Ascending aorta (tissue), 2 donors: ENCODE results near the gene ULK4. TPM values are rescaled to one million over a fixed set of nuclear protein-coding genes. Genes with fewer than 3 reads are reported as not detected.

ENCODE experiments used
- DNase-seq, 2 donors: peaks; one replicate each; pipeline ENCODE4 v3.0.0-alpha.2; 2019; ENCODE audit warnings: low spot score in 2 of 2
- H3K27ac ChIP-seq, 2 donors: fragments of 200-600 bp; sonication (generic); one replicate each; pipeline ENCODE4 v1.5.1; 2016 to 2017; ENCODE audit warnings: mild to moderate bottlenecking in 1 of 2
- H3K27me3 ChIP-seq: fragments of 200-600 bp; sonication (generic); one replicate; pipeline ENCODE4 v1.5.1; 2017
- H3K36me3 ChIP-seq, 2 donors: fragments of 200-600 bp; sonication (generic); one replicate each; pipeline ENCODE4 v1.5.1; 2016
- H3K4me1 ChIP-seq, 2 donors: fragments of 200-600 bp; sonication (generic); one replicate each; pipeline ENCODE4 v1.5.1; 2016 to 2017; ENCODE audit warnings: mild to moderate bottlenecking in 1 of 2
- H3K4me3 ChIP-seq, 2 donors: fragments of 200-600 bp; sonication (generic); one replicate each; pipeline ENCODE4 v1.5.1; 2016 to 2017; ENCODE audit warnings: mild to moderate bottlenecking in 1 of 2
- H3K9me3 ChIP-seq, 2 donors: fragments of 200-600 bp; sonication (generic); one replicate each; pipeline ENCODE4 v1.5.1; 2016
- intact Hi-C: fragments of 100-400 bp; cut with DNase I; formaldehyde crosslinking; loops from one replicate; pipeline ENCODE4 v1.15.1; 2023
- total RNA-seq: library from RNA; depleted of rRNA; stranded (reverse); fragments of >200 nt; gene quantifications from one replicate; pipeline ENCODE4 v1.1.0, GENCODE V29; 2016
- TF ChIP-seq, protein P1 (sequence below), 3 experiments: fragments of 200-600 bp in 2 of 3; fragments of 450-650 bp in 1 of 3; sonication (generic) in 2 of 3; IDR thresholded peaks; one replicate each; pipeline ENCODE4 v1.5.1; 2016 to 2019; ENCODE audit warnings: antibody characterized with exemption in 3 of 3, mild to moderate bottlenecking in 1 of 3, moderate library complexity in 1 of 3

The ULK4 gene
- total RNA-seq, 1 donor from 2014 or later, result 4.2 TPM

DNA sequence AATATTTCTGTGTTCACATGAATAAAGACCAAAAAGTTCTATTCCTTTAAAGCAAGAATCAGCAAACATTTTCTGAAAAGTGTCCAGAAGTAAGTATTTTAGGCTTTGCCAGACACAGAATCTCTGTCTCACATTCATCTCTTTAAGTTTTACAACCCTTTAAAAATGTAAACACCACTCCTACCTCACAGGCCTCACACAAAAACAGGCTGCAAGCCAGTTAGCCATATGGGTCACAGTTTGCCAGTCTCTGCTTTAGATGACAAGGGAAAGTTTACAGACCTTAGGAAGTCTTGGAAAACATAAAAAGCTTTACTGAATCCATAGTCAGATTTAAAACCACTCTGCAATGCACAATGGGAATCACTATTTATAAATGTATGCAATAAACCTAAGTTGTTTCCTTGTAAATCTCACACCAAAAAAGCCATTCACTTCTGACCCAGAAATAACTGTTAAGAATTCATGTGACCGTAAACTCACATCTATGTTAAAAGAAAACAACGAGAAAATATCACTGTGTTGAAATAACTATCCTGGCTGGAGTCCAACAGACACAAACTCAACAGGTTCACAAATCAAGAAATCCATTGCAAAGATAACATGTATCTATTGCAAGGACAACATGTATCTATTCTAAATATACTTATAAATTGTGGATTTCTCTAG is 308.2 kb downstream of the ULK4 start:
- no peak overlapping the region for H3K4me3 ChIP-seq
- H3K27me3 ChIP-seq, result no peaks in the 10 kb centered on the region
- no peaks in the 10 kb centered on the region for H3K36me3 ChIP-seq
- H3K27ac ChIP-seq, result no peak overlapping the region
- H3K9me3 ChIP-seq, result no peaks in the 10 kb centered on the region
- intact Hi-C loops, result no loop called here
- no peak for DNase-seq
- H3K4me1 ChIP-seq, result no peaks in the 10 kb centered on the region
- TF ChIP-seq, protein P1, sequence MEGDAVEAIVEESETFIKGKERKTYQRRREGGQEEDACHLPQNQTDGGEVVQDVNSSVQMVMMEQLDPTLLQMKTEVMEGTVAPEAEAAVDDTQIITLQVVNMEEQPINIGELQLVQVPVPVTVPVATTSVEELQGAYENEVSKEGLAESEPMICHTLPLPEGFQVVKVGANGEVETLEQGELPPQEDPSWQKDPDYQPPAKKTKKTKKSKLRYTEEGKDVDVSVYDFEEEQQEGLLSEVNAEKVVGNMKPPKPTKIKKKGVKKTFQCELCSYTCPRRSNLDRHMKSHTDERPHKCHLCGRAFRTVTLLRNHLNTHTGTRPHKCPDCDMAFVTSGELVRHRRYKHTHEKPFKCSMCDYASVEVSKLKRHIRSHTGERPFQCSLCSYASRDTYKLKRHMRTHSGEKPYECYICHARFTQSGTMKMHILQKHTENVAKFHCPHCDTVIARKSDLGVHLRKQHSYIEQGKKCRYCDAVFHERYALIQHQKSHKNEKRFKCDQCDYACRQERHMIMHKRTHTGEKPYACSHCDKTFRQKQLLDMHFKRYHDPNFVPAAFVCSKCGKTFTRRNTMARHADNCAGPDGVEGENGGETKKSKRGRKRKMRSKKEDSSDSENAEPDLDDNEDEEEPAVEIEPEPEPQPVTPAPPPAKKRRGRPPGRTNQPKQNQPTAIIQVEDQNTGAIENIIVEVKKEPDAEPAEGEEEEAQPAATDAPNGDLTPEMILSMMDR (IDR thresholded peaks at IDR 0.05), result no peak

DNA sequence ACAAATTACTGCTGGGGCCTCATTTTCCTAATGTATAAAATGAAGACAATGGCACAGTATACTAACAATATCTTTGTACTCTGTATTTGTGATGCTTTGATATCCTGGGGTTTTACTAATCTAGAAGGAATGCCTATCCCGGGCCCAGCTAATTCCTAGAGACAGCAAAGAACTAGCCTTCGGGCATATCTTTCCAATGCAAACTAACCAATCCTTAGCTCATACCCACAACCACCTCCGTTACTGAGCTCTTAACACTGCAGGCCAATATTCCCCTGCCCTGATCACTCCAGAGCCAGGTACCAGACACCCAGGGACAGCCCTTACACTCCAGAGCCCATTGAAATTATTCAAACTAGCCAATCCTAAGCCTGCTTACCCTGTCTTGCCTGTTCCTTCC is 309.0 kb downstream of the ULK4 start:
- Histone ChIP-seq H3K36me3 (no peaks in the 10 kb centered on the region), H3K4me3 (no peak overlapping the region), H3K4me1 (no peaks in the 10 kb centered on the region), H3K27ac (no peak overlapping the region), H3K27me3 (no peaks in the 10 kb centered on the region), H3K9me3 (no peaks in the 10 kb centered on the region)
- no peak for DNase-seq
- TF ChIP-seq, protein P1 (IDR thresholded peaks at IDR 0.05), result no peak
- intact Hi-C loops, result no loop called here

DNA sequence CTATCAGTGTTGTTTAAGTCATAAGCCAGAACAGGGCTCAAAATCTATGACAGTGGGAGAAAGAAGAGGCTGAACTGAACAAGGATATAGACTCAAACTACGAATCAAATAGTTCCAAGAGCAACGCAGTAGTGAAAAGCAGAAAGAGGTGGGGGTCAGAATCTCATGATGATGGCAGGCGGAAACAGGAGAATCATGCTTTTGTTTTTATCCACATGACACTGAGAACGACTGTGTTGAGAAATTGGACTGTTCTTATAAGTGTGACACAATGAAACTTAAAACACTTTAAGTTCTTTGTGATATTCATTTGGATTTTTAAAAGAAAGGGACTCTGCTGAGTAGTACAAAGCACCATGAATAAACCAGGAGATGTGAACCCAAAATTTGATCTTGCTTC is 309.4 kb downstream of the ULK4 start:
- TF ChIP-seq, protein P1 (IDR thresholded peaks at IDR 0.05), result no peak
- no peak for DNase-seq
- Histone ChIP-seq H3K9me3 (no peaks in the 10 kb centered on the region), H3K4me1 (no peaks in the 10 kb centered on the region), H3K27me3 (no peaks in the 10 kb centered on the region), H3K36me3 (no peaks in the 10 kb centered on the region), H3K4me3 (no peak overlapping the region), H3K27ac (no peak overlapping the region)
- intact Hi-C loops, result no loop called here

DNA sequence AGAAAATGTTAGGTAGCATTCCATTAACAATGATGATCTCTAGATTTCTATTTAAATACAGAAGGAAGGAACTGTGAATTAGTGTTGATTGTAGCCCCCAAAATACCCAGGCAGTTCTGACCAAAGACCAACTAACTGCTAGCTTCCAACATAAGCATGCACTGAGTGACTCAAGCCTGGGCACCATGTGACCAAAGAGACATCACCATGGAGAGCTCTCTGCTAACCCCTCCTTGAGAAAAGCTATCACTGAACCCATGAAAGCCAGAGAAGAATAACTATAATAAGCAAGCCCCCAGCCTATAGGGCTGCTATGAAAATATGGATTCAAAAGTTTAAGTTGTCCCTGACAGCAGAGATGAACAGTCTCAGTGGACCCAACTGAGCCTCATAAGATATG is 310.2 kb downstream of the ULK4 start:
- intact Hi-C loops, result no loop called here
- Histone ChIP-seq H3K9me3 (no peaks in the 10 kb centered on the region), H3K4me1 (no peaks in the 10 kb centered on the region), H3K27ac (no peak overlapping the region), H3K4me3 (no peak overlapping the region), H3K36me3 (no peaks in the 10 kb centered on the region), H3K27me3 (no peaks in the 10 kb centered on the region)
- TF ChIP-seq, protein P1 (IDR thresholded peaks at IDR 0.05), result no peak
- no peak for DNase-seq

DNA sequence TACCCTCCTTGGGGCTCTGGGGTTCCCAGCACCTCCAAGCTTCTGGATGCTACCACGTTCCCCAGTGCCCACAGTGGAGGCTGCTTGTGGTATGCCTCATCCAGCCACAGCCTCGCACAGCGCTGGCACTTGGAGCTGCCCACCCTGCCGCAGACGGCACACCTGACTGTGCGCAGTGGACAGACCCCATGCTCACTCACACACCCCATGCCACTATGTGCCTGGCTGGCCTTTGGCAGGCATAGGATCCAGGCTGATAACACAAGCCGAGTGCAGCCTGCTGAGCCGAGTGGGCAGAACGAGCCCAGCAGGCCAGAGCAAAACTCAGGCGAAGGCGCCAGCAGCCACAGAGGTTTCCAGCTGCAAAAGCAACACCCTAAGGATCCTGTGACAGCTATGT is 311.5 kb downstream of the ULK4 start:
- no peaks in the 10 kb centered on the region for H3K36me3 ChIP-seq
- no peak for DNase-seq
- no peaks in the 10 kb centered on the region for H3K9me3 ChIP-seq
- TF ChIP-seq, protein P1 (IDR thresholded peaks at IDR 0.05), result no peak
- H3K27ac ChIP-seq, result no peak overlapping the region
- intact Hi-C loops, result no loop called here
- no peaks in the 10 kb centered on the region for H3K27me3 ChIP-seq
- no peak overlapping the region for H3K4me3 ChIP-seq
- H3K4me1 ChIP-seq, result no peaks in the 10 kb centered on the region
